ENCODE data around the gene SAA2.
A peak's percentile ranks its signal among the peaks of the same experiment; 100 is the strongest.
"Not testable (repeated sequence)": the region's sequence is repeated elsewhere in the genome, so short reads cannot be mapped to it uniquely, and the experiment has no call there.

The SAA2 gene

GRCh38 chr11:18277565-18278271 is 29.2 kb upstream of the SAA2 start:
- peak; percentile 39 to 40 for DNase-seq (ENCODE audit: low read depth in 2 of 2)
- no peak overlapping the region for H3K4me3 ChIP-seq (replicated peaks in 1 of 2; ENCODE audit: low read depth in 2 of 2, low read length in 2 of 2)
- no peak for TF ChIP-seq CTCF (IDR thresholded peaks at IDR 0.05; ENCODE audit: low read depth, low read length)

GRCh38 chr11:18271206-18271605 is 22.7 kb upstream of the SAA2 start:
- no peak overlapping the region for H3K4me3 ChIP-seq (replicated peaks in 1 of 2; ENCODE audit: low read depth in 2 of 2, low read length in 2 of 2)
- TF ChIP-seq CTCF (IDR thresholded peaks at IDR 0.05; ENCODE audit: low read depth, low read length), result no peak
- no peak for DNase-seq (ENCODE audit: low read depth in 2 of 2)

- TF ChIP-seq CTCF (IDR thresholded peaks at IDR 0.05; ENCODE audit: low read depth, low read length), result no peak
- no peak for DNase-seq (ENCODE audit: low read depth in 2 of 2)
- no peak overlapping the region for H3K4me3 ChIP-seq (replicated peaks in 1 of 2; ENCODE audit: low read depth in 2 of 2, low read length in 2 of 2)
Measured at GRCh38 chr11:18270102-18270501, 21.6 kb upstream of the SAA2 start.

DNA sequence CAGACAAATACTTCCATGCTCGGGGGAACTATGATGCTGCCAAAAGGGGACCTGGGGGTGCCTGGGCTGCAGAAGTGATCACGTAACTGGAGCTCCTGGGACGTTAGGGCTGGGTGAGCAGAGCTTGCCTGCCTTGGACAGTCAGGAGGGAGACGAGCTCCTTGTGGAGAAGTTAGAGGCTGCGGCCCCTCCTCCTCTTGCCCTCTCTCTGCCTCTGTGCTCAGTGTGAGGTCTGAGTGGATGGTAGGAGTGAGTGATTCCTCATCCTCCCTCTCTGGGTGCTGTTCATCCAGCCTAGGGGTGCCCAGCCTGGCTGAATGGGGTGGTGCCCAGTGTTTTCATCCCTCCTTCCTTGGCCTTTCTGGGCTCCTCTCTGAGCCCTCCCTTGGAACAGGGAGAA is 20.8 kb upstream of the SAA2 start:
- DNase-seq (ENCODE audit: low read depth in 2 of 2), result not testable (repeated sequence)

DNA sequence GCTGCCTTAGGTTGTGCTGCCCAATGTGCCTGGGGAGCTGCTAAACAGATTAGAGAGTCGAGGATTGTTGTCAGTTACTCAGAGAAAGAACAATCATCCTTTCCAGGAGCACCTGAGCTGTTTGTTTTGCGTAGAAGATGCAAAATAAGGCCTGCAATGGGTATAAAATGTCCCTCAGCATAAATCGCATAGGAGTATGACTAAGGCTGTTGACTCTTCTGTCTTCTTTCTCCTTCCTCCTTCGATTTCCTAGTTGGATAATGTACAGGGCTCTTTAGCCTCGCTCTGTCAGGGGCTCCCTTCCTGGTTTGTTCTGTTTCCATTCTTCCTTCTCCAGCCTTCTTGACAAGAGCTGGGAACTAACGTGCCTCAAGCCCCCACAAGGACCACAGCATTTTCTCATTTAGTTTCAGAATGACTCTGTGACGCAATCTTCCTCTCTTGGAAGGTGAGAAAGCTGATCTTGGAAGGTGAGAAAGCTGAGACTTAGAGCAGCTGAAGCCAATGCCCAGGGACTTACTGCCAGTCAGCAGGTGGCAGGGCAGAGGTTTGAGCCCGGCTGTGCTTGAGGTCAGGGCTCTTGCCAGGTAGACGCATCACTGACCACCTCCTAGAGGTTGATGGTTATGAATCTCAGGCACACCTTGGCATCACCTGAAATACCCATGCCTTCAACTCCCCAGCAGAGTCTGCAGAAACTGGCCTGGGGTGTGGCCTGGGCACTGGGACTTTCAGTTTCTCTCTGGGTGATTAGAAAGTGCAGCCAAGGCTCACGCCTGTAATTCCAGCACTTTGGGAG is 19.1 kb upstream of the SAA2 start:
- not testable (repeated sequence) for H3K4me3 ChIP-seq (replicated peaks in 1 of 2; ENCODE audit: low read depth in 2 of 2, low read length in 2 of 2); DNase-seq (ENCODE audit: low read depth in 2 of 2)

More for the DNA sequence above, 20.8 kb upstream of the SAA2 start:
- H3K4me3 ChIP-seq (replicated peaks in 1 of 2; ENCODE audit: low read depth in 2 of 2, low read length in 2 of 2), result not testable (repeated sequence)

DNA sequence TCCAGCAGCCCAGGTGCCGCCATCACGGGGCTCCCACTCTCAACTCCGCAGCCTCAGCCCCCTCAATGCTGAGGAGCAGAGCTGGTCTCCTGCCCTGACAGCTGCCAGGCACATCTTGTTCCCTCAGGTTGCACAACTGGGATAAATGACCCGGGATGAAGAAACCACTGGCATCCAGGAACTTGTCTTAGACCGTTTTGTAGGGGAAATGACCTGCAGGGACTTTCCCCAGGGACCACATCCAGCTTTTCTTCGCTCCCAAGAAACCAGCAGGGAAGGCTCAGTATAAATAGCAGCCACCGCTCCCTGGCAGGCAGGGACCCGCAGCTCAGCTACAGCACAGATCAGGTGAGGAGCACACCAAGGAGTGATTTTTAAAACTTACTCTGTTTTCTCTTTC is 17.5 kb upstream of the SAA2 start, which contains the start of gene SAA1:
Gene SAA1 (plus strand): TSS at position 316 of the 400 bp plus-strand sequence. CDS start 624 bp downstream, outside the sequence.
- no peak for TF ChIP-seq CTCF (IDR thresholded peaks at IDR 0.05; ENCODE audit: low read depth, low read length)
- peak; percentile 5 to 40 for DNase-seq (ENCODE audit: low read depth in 2 of 2)
- H3K4me3 ChIP-seq (replicated peaks in 1 of 2; ENCODE audit: low read depth in 2 of 2, low read length in 2 of 2), result no peak within 1 kb of the TSS

DNA sequence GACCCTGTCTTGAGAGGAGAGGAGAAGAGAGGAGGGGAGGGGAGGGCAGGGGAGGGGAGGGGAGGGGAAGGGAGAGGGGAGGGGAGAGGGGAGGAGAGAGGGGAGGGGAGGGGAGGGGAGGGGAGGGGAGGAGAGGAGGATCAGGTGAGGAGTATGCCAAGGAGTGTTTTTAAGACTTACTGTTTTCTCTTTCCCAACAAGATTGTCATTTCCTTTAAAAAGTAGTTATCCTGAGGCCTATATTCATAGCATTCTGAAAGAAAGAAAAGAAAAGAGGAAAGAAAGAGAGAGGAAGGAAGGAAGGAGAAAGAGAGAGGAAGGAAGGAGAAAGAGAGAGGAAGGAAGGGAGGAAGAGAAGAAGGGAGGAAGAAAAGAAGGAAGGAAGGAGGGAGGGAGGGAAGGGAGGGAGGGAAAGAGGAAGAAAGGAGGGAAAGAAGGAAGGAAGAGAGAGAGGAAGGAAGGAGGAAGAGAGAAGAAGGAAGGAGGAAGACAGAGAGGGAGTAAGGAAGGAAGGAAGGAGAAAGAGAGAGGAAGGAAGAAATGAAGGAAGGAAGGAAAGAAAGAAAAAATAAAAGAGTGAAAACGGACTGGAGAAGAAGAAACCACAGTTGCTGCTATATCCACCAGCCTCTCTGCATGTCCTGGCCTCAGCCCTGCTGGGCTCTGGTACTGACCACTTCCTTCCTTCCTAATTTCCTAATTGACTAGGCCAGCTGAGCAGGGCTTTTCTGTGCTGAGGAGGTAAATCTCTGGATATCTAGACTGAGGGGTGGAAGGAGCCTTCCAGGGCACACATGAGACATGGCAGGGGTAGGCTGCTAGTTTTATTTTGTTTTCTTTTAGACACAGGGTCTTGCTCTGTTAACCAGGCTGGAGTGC is 16.4 kb upstream of the SAA2 start:
- TF ChIP-seq CTCF (IDR thresholded peaks at IDR 0.05; ENCODE audit: low read depth, low read length), result no peak
- DNase-seq (ENCODE audit: low read depth in 2 of 2), result no peak
- no peak overlapping the region for H3K4me3 ChIP-seq (replicated peaks in 1 of 2; ENCODE audit: low read depth in 2 of 2, low read length in 2 of 2)
